GM19397 (cell line): ENCODE data around the gene TLCD5.

Experiments
- ATAC-seq: cut with Tn5 transposase; IDR thresholded peaks from one replicate; pipeline ENCODE4 v1.9.1; 2021; ENCODE audit warnings: mild to moderate bottlenecking, moderate library complexity; ENCODE audit not compliant: unreplicated experiment

TLCD5 gene

DNA sequence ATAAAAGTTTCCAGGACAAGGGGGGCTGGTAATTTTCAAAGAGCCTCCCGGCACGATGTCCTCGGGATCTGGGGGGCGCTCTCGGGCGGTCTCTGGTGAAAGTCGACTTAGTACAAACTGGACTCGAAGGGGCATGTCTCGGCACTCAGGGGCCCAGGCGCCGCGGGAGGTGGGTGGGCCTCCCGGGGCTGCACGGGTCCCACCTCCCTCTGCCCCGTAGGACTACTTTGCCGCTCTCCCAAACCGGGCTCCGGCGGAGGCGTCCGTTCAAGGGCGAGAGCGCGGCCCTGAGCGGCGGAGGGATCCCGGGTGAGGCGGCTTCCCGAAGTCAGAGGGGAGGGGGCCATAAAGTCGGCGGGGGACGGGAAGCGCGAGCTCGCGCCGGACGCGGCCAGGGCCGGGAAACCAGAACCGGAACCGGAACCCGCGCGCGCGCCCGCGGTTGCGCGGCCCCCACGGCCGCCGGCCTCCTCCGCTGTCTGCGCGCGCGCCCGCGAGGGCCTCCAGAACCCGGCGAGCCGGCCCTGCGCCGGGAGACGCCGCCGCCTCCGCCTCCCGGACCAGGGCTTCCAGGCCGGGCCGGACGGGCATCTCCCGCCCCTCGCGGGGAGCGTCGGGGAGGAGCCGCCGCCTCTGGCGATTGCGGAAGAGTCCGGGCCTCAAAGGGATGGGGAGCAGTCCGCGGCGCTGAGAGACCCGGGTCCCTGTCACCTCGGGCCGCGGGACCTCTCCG, 11.0 kb downstream of the TLCD5 start, which contains the start of gene ARHGEF12:
Gene ARHGEF12, plus strand, starts transcription at position 506 of the 733 bp plus-strand sequence. CDS start 831 bp downstream, outside the sequence.
- peak; percentile 71 for ATAC-seq

DNA sequence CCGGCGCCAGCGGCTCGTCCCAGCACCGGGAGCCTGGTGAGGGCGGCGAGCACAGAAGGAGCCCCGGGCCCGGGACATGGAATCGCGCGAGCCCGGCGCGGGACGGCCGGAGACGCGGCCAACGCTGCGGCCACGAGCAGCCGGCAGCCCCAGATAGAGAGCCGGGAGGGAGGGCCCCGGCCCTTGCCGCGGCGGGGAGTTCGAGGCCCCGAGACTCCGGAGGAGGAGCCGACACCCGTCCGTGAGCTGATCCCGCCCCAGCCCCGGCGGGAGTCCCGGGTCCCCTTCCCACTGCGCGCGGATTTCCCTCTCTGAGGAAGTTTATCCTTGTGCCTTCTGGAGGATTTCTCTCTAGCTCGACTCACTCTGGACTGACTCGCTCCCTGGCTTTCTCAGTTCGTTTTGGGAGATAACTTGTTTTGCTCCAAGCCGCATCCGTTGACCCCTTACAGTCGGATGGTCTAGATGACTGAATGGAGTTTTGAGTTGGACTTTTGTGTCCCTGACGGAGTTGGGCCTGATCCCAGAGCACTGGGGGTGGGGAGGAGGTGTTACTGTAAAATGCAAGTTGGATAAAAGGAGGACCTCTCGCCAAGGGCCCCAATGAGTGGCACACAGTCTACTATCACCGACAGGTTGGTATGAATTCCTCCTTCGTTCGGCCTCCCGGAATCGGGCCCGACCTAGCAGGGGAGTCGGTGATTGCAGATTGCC, 11.7 kb downstream of the TLCD5 start:
- ATAC-seq, result peak; percentile 40

DNA sequence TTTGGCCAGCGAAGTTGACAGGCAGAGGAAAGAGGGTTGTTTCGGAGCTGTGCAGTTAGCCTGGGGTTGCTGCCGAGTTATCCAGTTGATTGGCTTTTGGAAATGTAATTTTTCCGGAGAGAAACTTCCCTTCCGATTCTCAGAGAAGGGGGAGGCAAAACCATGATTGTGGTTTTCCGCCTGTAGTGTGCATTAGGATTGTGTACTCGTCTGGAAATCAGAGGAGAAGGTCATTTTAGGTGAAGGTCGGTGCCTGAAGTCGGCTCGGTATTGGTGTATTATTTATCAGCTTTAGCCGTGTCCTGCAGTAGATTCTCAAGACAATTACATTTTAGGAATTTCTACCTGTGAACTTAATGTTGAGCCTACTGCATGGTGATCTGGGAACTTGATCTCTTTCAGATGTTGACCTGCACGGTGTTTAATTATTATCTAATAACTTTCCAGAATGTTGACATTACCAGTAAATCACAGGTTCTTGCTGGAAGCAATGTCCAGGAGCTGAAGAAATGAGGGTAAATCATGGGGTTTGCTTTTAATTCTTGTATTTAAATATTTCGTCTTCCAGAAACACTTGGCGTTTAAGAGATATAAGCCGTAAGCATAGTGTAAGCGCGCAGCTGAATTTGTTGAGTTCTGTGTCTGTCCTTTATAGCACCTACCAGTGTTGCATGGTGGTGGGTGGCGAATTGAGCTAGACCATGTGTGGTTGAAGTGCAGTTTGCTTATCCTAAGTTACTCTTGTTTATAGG, 12.4 kb downstream of the TLCD5 start:
- ATAC-seq, result no peak

DNA sequence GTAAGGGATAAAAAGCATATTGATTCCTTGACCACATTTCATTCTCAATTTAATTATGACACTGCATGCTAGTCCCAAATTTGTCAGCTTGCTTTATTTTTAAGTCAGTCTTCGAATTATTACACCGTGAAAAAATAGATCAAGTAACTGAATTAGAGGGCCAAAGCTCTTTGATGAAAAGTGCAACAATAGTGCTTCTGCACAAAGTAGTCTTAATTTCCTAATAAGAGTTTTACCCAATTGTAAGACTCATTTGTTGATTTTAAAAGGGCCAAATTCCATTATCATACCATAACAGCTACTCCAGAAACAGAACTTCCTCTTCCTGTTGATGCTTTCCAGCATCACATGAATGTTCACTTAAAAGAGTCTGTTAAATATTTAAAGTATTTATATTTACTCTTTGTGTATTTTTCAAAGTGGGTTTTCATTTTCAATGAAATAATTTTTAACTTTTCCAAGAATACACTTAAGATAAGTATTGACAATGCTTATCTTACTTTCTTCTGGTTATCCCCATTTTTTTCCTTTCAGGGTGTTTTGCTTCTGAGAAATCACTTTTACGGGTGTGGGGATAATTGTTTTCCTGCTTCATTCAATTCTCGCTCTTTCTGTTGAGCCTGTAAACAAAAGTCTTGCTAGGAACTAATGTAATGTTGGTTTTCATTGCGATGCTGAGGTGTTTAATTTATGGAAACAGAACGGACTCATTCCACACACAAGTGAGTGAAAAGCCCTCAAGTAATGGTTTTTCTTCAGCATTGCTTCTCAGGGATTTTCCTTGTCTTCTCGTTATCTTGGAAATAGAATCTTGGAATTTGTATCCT, 13.2 kb downstream of the TLCD5 start:
- ATAC-seq, result no peak

DNA sequence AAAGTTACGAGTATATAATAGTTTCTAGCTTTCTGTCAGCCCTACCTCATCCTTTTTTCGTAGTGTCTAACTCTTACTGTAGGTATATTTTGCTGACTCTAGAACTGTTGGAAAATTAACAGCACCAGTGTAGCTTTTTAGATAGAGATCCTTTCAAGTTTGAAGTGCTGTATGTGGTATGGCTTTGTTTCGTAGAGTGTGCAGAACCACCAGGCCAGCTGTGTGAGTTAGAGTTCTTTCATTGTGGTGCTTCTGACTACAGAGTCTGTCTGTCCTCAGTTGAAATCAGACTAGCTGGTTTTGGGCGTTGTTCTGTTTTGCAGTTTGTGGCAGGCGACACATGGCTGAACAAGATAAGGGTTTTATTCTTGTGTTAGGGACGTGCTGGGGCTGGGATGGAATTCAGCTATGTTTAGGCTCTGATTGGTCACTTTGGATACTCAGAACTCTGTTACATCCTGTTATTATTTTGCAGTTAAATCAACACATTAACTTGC, 14.3 kb downstream of the TLCD5 start:
- no peak for ATAC-seq

DNA sequence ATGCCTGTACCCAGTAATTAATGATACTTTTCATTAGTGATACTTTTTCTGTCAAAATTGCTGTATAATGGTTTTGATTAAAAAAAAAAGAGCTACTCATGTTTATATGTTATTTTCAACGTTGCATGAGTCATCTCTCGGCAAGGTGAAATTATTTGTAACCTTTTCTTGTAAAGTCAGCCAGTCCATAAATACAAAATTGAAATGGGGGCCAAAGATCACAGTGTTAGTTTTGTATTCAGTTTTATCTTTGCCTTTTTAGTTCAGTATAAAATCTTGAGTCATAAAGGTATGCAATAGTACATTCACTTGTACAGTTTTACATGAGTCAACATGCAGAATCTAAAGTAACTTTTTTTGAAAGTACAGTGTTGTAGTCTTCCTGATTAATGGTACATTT, 15.4 kb downstream of the TLCD5 start:
- no peak for ATAC-seq

DNA sequence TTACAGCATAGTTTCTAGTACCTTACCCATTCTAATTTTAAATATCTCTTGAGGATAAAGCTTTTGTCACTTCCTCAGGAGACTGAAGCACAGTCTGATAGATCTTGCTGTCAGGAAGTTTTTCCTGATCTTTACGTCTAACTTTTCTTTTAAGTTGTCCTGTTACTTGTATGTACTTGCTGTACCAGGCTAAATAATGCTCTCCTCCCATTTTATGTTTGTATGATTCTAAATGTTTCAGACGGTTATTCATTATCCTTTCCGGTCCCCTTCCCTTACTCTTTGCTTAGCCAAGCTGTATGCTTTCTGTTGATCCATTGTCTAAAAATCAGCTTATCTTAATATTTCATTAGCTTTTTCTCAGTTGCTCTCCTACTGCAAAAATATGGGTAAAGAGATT, 17.1 kb downstream of the TLCD5 start:
- ATAC-seq, result no peak

DNA sequence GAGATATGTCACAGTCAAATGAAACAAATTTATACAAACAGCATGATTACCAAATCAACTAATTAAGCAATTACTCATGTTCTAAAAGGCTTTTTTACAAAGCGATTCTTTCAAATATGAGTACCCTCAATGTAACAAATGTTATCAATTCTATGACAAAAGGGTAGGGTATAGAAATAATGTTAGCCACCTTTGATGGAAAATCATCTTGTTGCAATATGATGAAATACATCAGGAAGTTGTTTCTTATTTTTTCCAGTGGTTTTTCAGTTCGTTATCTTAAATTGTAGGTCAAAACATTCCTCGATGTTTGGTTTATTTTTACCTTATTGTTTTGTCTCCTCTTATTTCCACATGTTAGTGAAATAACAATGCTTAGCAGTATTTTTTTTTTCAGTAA, 17.6 kb downstream of the TLCD5 start:
- no peak for ATAC-seq

DNA sequence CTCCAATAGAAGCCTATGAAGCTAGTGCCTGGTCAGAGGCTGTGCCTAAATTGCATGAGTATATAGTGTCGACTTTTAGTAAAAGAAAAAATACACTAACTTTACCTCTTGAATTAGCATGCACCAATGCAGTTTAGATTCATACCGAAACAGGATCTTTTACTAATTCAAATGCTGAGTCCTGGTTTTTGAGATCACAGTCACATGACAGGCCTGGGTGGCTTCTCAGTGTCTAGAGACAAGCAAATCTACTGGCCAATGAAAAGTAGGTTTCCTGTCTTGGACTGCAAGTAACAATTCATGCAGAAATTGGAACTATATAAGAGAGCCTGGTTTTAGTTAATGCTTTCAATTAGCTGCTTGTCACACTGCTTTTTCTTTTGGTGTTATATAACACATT, 18.3 kb downstream of the TLCD5 start:
- ATAC-seq, result peak; percentile 60

DNA sequence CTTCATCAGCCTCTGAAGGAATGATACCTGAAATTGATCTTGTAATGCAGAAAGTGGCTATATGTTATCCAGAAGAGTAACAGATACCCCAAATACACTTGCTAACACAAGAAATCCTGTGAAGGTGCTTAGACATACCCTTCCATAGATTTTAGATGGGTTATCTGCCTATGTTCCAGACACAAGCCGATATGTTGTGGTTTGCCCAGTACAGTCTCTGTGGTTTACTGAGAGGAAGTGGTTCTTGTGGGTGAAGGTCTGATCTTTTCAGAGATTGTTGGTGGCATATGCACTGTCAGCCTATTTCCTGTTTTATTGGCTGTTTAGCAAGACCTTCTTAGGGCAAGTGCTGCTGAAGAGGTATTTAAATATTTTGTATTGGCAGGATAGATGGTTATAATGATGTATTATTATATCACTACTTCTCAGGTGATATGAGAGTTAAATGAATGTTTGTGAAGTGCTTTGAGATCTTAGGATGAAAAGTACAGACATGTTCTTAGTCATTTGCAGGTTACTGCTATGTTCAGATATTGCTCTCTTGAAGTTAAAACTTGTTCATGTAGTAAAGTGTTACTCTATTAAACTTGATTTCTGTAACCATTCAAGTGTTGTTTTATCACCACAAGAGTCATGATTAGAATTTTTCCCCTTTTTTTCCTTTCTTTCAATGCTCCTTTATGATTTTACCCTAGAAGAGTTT, 19.4 kb downstream of the TLCD5 start:
- peak; percentile 80 for ATAC-seq

DNA sequence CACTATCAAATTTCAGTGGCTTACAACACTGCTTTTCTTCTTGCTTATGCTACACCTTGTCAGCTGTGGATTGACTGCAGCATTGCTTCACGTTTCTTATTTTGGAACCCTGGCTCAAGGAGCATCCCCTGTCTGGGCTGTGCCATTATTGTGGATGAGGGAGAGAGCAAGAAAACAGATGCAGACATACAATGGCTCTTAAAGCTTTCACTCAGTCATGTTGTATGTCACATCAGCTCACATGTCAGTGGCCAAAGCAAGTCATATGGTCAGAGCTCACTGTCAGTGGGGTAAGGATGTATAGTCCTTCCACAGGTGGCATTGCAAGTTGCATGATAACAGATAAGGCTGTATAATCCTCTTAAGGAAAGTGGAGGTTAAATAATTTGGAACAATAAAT, 21.1 kb downstream of the TLCD5 start:
- ATAC-seq, result no peak

DNA sequence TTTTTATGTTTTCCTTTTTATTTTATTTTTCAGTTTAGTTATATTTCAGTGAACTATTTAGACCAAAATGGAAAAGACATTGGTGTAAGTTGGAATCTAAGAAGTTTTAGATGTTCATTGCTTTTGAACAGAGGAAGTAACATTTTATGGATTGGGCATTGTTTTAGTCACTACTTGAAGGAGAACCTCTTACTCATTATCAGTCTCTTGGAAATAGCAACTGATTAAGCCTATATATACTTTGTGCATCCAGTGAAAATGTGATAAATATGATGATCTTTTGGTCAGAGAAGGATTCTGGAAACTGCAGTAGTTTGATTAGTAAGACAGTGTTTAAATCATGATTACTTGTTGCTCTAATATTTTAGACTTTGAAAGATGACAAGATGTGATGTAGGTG, 25.5 kb downstream of the TLCD5 start:
- ATAC-seq, result no peak

DNA sequence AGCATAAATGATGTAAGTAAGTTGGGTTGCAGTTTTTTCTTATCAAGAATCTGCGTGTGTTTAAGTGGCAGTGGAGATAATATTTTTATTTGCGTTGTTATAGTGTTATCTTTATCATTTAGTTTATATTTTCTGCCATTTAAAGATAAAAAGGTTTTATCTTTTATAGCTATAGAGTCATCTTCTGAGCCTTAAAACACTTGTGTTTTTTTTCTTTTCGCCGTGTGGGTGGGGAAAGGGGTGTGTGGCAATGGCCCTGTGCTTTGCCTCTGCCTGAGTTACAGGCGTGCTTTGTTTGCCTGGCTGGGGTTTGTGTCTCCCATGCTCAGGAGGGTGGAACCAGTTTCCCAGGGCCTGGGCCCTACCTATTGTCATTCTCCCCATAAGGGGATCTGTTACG, 27.3 kb downstream of the TLCD5 start:
- ATAC-seq, result no peak

DNA sequence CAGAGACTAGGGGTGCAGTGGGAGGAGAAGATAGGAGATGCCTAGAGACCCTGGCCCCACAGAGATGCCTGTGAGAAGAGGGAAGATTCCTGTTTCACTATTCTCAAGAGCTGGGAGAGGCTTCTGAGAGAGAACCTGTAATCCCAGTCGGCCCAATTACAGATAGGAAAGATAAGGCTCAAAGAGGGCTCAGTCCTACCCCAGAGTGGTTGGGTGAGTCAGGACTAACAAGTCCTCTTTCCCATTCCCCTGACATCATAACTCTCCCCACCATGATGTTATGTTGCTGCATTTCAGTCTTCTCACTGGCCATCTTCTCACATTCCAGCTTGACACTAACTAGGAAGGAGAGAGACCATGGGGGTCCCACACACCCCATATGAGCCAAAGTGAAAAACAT, 29.0 kb downstream of the TLCD5 start:
- no peak for ATAC-seq

DNA sequence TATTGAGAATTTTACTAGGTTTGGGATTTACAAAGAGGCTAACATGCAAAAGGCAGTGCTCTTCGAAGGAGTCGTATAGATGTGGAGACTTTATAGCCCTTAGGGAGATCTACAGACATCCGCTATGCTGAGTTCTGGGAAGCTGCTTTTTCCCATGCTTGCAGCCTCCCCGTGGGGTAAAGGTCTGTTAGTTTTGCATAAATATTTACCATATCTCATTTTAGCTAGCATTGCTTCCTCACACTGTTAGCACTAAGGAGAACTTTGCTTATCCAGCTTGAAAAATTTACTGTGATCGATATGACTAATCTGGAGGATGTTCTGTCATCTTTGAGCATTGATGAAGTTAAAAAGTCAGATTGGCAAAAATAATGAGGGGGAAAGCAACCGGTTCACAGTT, 29.7 kb downstream of the TLCD5 start:
- ATAC-seq, result no peak

DNA sequence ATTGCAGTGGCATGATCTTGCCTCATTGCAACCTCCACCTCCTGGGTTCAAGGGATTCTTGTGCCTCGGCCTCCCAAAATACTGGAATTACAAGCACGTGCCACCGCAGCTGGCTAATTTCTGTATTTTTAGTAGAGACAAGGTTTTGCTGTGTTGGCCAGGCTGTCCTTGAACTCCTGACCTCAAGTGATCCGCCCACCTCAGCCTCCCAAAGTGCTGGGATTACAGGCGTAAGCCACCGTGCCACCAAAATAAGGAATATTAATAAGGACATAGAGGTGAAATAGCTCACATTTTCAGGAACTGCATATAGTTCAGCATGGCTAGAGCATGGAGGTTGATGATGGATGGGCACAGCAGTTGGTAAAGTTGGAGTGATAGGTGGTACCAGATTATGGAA, 32.5 kb downstream of the TLCD5 start:
- ATAC-seq, result no peak

DNA sequence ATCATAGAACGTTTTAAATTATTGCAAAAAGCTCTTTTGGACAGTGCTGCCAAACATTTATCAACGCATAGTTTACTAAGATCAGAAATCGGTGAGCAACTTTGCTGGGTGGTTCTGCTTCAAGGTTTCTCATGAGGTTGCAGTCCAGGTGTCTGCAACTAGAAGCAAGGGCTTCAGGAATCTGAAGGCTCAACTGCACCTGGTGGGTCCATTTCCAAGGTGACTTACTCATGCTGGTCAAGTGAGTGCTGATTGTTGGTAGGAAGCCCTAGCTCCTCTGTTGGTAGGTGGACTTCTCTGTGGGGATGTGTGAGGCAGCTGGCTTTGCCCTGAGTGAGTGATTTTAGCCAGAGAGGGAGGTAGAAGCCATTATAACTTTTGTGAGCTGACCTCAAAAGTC, 33.6 kb downstream of the TLCD5 start:
- ATAC-seq, result no peak

DNA sequence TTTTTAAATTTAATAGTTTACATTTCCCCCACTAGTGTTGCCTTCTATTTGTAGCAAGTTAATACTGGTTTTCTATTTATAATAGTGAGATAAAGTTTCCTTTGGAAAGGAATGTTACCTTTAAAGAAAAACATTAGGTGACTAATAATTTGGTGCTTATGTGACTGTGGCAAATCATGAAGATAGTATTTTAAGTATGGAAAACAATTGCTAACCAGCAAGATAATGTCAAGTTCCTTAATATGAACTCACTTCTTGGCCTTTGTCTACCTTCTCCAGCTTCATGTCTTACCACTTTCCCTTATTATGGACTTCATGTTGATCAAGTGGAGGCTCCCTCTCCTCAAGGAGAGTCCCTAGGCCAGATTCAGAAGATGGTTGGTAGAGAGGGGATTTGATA, 38.3 kb downstream of the TLCD5 start:
- ATAC-seq, result no peak

DNA sequence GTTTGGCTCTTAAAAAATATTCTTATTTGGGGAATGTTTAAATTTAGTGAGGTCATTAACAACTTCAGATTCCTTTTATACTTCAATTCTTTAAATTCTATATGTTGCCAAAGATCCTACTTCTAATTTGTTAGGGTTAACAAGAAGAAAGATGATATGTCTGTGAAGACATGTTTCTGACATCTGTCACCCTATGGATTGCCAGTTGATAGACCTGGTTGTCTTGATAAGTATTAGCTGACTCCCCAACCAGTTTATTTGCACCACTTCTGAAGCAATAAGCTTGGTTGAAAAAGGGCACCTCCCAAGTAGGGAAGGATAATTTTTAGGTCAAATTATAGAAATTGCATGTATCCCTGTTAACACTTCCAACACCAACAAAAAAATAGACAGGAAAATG, 40.4 kb downstream of the TLCD5 start:
- no peak for ATAC-seq

DNA sequence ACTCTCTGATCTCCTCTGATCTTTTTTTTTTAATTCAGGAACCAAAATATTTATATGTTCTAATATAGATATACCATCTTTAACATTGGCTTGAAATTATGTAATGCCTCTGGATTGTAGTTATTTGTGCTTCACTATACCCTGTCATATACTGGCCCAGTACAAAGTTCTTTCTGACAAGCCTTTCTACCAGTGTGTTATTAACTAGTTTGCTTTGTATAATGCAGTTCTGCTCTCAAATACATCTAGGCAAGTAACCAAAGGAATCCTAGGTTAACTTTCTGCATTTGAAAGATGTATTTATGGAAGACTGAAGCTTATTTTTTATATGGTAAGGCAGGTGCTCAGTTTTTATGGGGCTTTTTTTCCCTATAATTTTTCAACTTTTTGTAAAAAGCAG, 47.2 kb downstream of the TLCD5 start:
- ATAC-seq, result no peak
